H9 (cell line): ENCODE data around the gene NAE1. TPM values are rescaled to one million over a fixed set of nuclear protein-coding genes. Genes with fewer than 3 reads are reported as not detected.

Experiments
- DNase-seq: peaks from one replicate; pipeline ENCODE4 v3.0.0-alpha.2; 2017
- H2AFZ ChIP-seq: one replicate; pipeline ENCODE4 v1.6.1; 2013; ENCODE audit warnings: mild to moderate bottlenecking, low read length, control low read depth, moderate library complexity
- H2AK5ac ChIP-seq: 2 replicates; pipeline ENCODE4 v1.6.1; 2013; ENCODE audit warnings: low read length, control low read depth, mixed read lengths; ENCODE audit not compliant: insufficient read length
- H2BK120ac ChIP-seq: one replicate; pipeline ENCODE4 v1.6.1; 2013; ENCODE audit warnings: low read depth, mild to moderate bottlenecking, low read length, control low read depth, inconsistent platforms; ENCODE audit not compliant: poor library complexity, severe bottlenecking
- H2BK12ac ChIP-seq: 2 replicates; pipeline ENCODE4 v1.6.1; 2013; ENCODE audit warnings: low read length, control low read depth, mixed read lengths, low read depth; ENCODE audit not compliant: insufficient read length
- H2BK15ac ChIP-seq: 2 replicates; pipeline ENCODE4 v1.6.1; 2013; ENCODE audit warnings: low read depth, low read length, control low read depth
- H2BK20ac ChIP-seq: one replicate; pipeline ENCODE4 v1.6.1; 2013; ENCODE audit warnings: low read depth, mild to moderate bottlenecking, low read length, control low read depth, inconsistent platforms; ENCODE audit not compliant: poor library complexity, severe bottlenecking
- H2BK5ac ChIP-seq: 2 replicates; pipeline ENCODE4 v1.6.1; 2013; ENCODE audit warnings: low read length, control low read depth, mixed read lengths; ENCODE audit not compliant: insufficient read length
- H3K14ac ChIP-seq: 2 replicates; pipeline ENCODE4 v1.6.1; 2013; ENCODE audit warnings: low read length, control low read depth; ENCODE audit not compliant: insufficient read depth
- H3K18ac ChIP-seq: 2 replicates; pipeline ENCODE4 v1.6.1; 2013; ENCODE audit warnings: low read depth, mild to moderate bottlenecking, mixed read lengths, low read length, control low read depth; ENCODE audit not compliant: insufficient read length
- H3K23ac ChIP-seq: 2 replicates; pipeline ENCODE4 v1.6.1; 2013; ENCODE audit warnings: low read length, control low read depth, mixed read lengths, low read depth; ENCODE audit not compliant: insufficient read length
- H3K23me2 ChIP-seq: 2 replicates; pipeline ENCODE4 v1.6.1; 2013; ENCODE audit warnings: low read depth, mild to moderate bottlenecking, mixed read lengths, low read length, control low read depth; ENCODE audit not compliant: insufficient read length, poor library complexity, severe bottlenecking
- H3K27ac ChIP-seq: 2 replicates; pipeline ENCODE4 v1.5.1; 2013; ENCODE audit warnings: low read length, control low read depth, mixed read lengths, low read depth; ENCODE audit not compliant: insufficient read length
- H3K27me3 ChIP-seq: 2 replicates; pipeline ENCODE4 v1.6.1; 2013; ENCODE audit warnings: low read length, control low read depth, inconsistent platforms; ENCODE audit not compliant: insufficient read depth
- H3K4ac ChIP-seq: 2 replicates; pipeline ENCODE4 v1.6.1; 2013; ENCODE audit warnings: low read depth, mild to moderate bottlenecking, control low read depth, inconsistent platforms, low read length, moderate library complexity
- H3K4me1 ChIP-seq: 2 replicates; pipeline ENCODE4 v1.6.1; 2013; ENCODE audit warnings: low read length, control low read depth, inconsistent platforms; ENCODE audit not compliant: insufficient read depth
- H3K4me2 ChIP-seq: 2 replicates; pipeline ENCODE4 v1.6.1; 2013; ENCODE audit warnings: low read length, control low read depth, mixed read lengths; ENCODE audit not compliant: insufficient read length, insufficient read depth
- H3K56ac ChIP-seq: 2 replicates; pipeline ENCODE4 v1.6.1; 2013; ENCODE audit warnings: low read depth, mild to moderate bottlenecking, mixed read lengths, low read length, control low read depth; ENCODE audit not compliant: insufficient read length
- H3K79me1 ChIP-seq: 2 replicates; pipeline ENCODE4 v1.6.1; 2013; ENCODE audit warnings: low read depth, mild to moderate bottlenecking, moderate library complexity, low read length, control low read depth, inconsistent platforms; ENCODE audit not compliant: insufficient read depth, poor library complexity, severe bottlenecking
- H3K79me2 ChIP-seq: 2 replicates; pipeline ENCODE4 v1.6.1; 2013; ENCODE audit warnings: low read length, control low read depth, inconsistent platforms; ENCODE audit not compliant: insufficient read depth
- H3K9ac ChIP-seq: 2 replicates; pipeline ENCODE4 v1.6.1; 2013; ENCODE audit warnings: low read length, control low read depth, mixed read lengths; ENCODE audit not compliant: insufficient read length; ENCODE audit errors: extremely low read depth
- H3K9me3 ChIP-seq: one replicate; pipeline ENCODE4 v1.6.1; 2013; ENCODE audit warnings: low read depth, low read length, inconsistent platforms; ENCODE audit not compliant: control insufficient read depth
- H3T11ph ChIP-seq: one replicate; pipeline ENCODE4 v1.6.1; 2013; ENCODE audit warnings: mild to moderate bottlenecking, low read length, control low read depth, inconsistent platforms
- H4K20me1 ChIP-seq: one replicate; pipeline ENCODE4 v1.6.1; 2013; ENCODE audit not compliant: control insufficient read depth, insufficient read length, insufficient read depth
- H4K5ac ChIP-seq: 2 replicates; pipeline ENCODE4 v1.6.1; 2013; ENCODE audit warnings: low read depth, mild to moderate bottlenecking, mixed read lengths, low read length, control low read depth; ENCODE audit not compliant: insufficient read length
- H4K8ac ChIP-seq: replicated peaks from 2 replicates; pipeline ENCODE4 v1.6.1; 2013; ENCODE audit warnings: low read length, control low read depth, mixed read lengths, low read depth; ENCODE audit not compliant: insufficient read length
- H4K91ac ChIP-seq: 2 replicates; pipeline ENCODE4 v1.6.1; 2013; ENCODE audit warnings: low read depth, mild to moderate bottlenecking, moderate library complexity, mixed read lengths, low read length, control low read depth; ENCODE audit not compliant: insufficient read length
- H3K27ac Mint-ChIP-seq, 3 experiments: 2 replicates in 2 of 3; 3 replicates in 1 of 3; pipeline ENCODE4 v1.8.0; 2020 to 2021; ENCODE audit warnings: mixed read lengths in 3 of 3, mild to moderate bottlenecking in 1 of 3, moderate library complexity in 1 of 3
- H3K27me3 Mint-ChIP-seq: 2 replicates; pipeline ENCODE4 v1.8.0; 2021; ENCODE audit warnings: low read depth, mild to moderate bottlenecking, moderate library complexity, mixed read lengths
- H3K36me3 Mint-ChIP-seq, 3 experiments: 2 replicates in 2 of 3; 3 replicates in 1 of 3; pipeline ENCODE4 v1.8.0; 2020 to 2021; ENCODE audit warnings: low read depth in 3 of 3, mixed read lengths in 3 of 3; ENCODE audit not compliant: insufficient read depth in 1 of 3
- H3K4me1 Mint-ChIP-seq, 2 experiments: 2 replicates each; pipeline ENCODE4 v1.8.0; 2020; ENCODE audit warnings: mixed read lengths in 2 of 2
- H3K4me3 Mint-ChIP-seq, 2 experiments: 2 replicates in 1 of 2; 3 replicates in 1 of 2; pipeline ENCODE4 v1.8.0; 2020 to 2021; ENCODE audit warnings: mild to moderate bottlenecking in 2 of 2, mixed read lengths in 2 of 2, moderate library complexity in 1 of 2
- H3K9me3 Mint-ChIP-seq, 2 experiments: 2 replicates in 1 of 2; 3 replicates in 1 of 2; pipeline ENCODE4 v1.8.0; 2020; ENCODE audit warnings: mild to moderate bottlenecking in 2 of 2, mixed read lengths in 2 of 2, moderate library complexity in 1 of 2
- total RNA-seq: library from RNA; stranded (reverse); gene quantifications from 2 replicates; pipeline ENCODE4 v1.2.1, GENCODE V29; 2021
- TF ChIP-seq, protein P1 (sequence below): fragments of 200-600 bp; sonication (generic); conservative IDR thresholded peaks from 3 replicates; pipeline ENCODE4 v1.8.0; 2021; ENCODE audit warnings: antibody characterized with exemption, mild to moderate bottlenecking

NAE1 gene
- total RNA-seq, 1 experiment from 2014 or later: 144 TPM

DNA sequence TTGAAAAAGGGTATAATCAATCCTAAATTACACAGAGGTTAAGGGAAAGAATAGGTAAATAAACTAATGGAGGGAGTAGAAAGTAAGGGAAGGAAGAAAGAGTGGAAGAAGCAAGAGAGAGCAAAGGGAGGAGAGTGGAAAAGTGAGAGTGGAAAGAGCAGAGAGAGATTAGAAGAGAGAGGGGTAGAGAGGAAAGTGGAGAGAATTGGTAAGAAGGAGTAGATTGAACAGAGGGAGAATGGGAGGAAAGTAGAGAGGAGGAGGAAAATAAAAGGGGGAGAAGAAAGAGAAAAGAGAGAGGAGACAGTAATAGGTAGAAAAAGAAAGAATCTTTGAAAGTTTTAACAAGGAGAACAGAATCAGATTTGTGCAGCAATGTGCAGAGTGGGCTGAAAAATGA is 54.3 kb downstream of the NAE1 start:
- no peak overlapping the region for H4K91ac ChIP-seq
- H3K4me1 ChIP-seq: no peaks in the 10 kb centered on the region
- no peaks in the 10 kb centered on the region for H4K20me1 ChIP-seq
- H2AK5ac ChIP-seq: no peak overlapping the region
- Mint-ChIP-seq H3K27ac (no peak overlapping the region), H3K36me3 (no peaks in the 10 kb centered on the region), H3K27me3 (no peaks in the 10 kb centered on the region), H3K9me3 (no peaks in the 10 kb centered on the region), H3K4me3 (no peak overlapping the region), H3K4me1 (no peaks in the 10 kb centered on the region)
- H3K4ac ChIP-seq: no peak overlapping the region
- H2AFZ ChIP-seq: no peak overlapping the region
- no peak overlapping the region for H3K27ac ChIP-seq
- no peaks in the 10 kb centered on the region for H3K79me2 ChIP-seq
- H3K79me1 ChIP-seq: no peaks in the 10 kb centered on the region
- H4K8ac ChIP-seq: no peak overlapping the region
- no peaks in the 10 kb centered on the region for H3K9me3 ChIP-seq
- DNase-seq: no peak
- H2BK12ac ChIP-seq: no peak overlapping the region
- no peak overlapping the region for H2BK15ac ChIP-seq
- H3K23ac ChIP-seq: no peak overlapping the region
- H2BK120ac ChIP-seq: no peak overlapping the region
- H3K18ac ChIP-seq: no peak overlapping the region
- no peak overlapping the region for H2BK20ac ChIP-seq
- TF ChIP-seq, protein P1, sequence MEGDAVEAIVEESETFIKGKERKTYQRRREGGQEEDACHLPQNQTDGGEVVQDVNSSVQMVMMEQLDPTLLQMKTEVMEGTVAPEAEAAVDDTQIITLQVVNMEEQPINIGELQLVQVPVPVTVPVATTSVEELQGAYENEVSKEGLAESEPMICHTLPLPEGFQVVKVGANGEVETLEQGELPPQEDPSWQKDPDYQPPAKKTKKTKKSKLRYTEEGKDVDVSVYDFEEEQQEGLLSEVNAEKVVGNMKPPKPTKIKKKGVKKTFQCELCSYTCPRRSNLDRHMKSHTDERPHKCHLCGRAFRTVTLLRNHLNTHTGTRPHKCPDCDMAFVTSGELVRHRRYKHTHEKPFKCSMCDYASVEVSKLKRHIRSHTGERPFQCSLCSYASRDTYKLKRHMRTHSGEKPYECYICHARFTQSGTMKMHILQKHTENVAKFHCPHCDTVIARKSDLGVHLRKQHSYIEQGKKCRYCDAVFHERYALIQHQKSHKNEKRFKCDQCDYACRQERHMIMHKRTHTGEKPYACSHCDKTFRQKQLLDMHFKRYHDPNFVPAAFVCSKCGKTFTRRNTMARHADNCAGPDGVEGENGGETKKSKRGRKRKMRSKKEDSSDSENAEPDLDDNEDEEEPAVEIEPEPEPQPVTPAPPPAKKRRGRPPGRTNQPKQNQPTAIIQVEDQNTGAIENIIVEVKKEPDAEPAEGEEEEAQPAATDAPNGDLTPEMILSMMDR: no peak
- H3K9ac ChIP-seq: no peak overlapping the region
- no peak overlapping the region for H4K5ac ChIP-seq
- H2BK5ac ChIP-seq: no peak overlapping the region
- H3K14ac ChIP-seq: no peak overlapping the region
- H3T11ph ChIP-seq: no peak overlapping the region
- H3K56ac ChIP-seq: no peak overlapping the region
- no peaks in the 10 kb centered on the region for H3K23me2 ChIP-seq
- H3K27me3 ChIP-seq: no peaks in the 10 kb centered on the region
- no peak overlapping the region for H3K4me2 ChIP-seq
